CD14-positive monocyte (primary cell): Measurements from ENCODE around the gene GRXCR2. TPM values are rescaled to one million over a fixed set of nuclear protein-coding genes. Genes with fewer than 3 reads are reported as not detected.
A peak's percentile ranks its signal among the peaks of the same experiment; 100 is the strongest.

Experiments
- DNase-seq, 3 donors: peaks; one replicate each; pipeline ENCODE4 v3.0.0-alpha.2; 2011 to 2022
- H2AFZ ChIP-seq: 2 replicates; pipeline ENCODE4 v1.6.0; 2012; ENCODE audit warnings: mild to moderate bottlenecking, low read depth, low read length, inconsistent platforms; ENCODE audit not compliant: insufficient read depth, poor library complexity, severe bottlenecking
- H3K27ac ChIP-seq, 2 donors: 1 replicate in 1 of 2; 2 replicates in 1 of 2; pipeline ENCODE4 v1.5.1; 2012 to 2013; ENCODE audit warnings: low read length in 2 of 2, control low read depth in 1 of 2, inconsistent platforms in 1 of 2, low read depth in 1 of 2, mild to moderate bottlenecking in 1 of 2
- H3K27me3 ChIP-seq, 2 donors: one replicate each; pipeline versions ENCODE4 v1.6.0 to v1.6.1; 2011 to 2013; ENCODE audit warnings: low read length in 2 of 2; ENCODE audit not compliant: control insufficient read depth in 2 of 2, insufficient read depth in 2 of 2
- H3K36me3 ChIP-seq, 2 donors: replicated peaks in 1 of 2; 1 replicate in 1 of 2; 2 replicates in 1 of 2; pipeline versions ENCODE4 v1.5.1 to v1.6.1; 2012 to 2013; ENCODE audit warnings: low read length in 2 of 2, control low read depth in 1 of 2, inconsistent platforms in 1 of 2, mild to moderate bottlenecking in 1 of 2; ENCODE audit not compliant: insufficient read depth in 2 of 2, control insufficient read depth in 1 of 2
- H3K4me1 ChIP-seq, 2 donors: 1 replicate in 1 of 2; 2 replicates in 1 of 2; pipeline versions ENCODE4 v1.5.1 to v1.6.1; 2012 to 2013; ENCODE audit warnings: low read length in 2 of 2, control low read depth in 1 of 2, inconsistent platforms in 1 of 2, mild to moderate bottlenecking in 1 of 2, moderate library complexity in 1 of 2; ENCODE audit not compliant: insufficient read depth in 2 of 2, control insufficient read depth in 1 of 2
- H3K4me2 ChIP-seq: replicated peaks from 2 replicates; pipeline ENCODE3; 2012; ENCODE audit warnings: low read length, moderate library complexity, mild to moderate bottlenecking; ENCODE audit not compliant: poor library complexity, severe bottlenecking; ENCODE audit errors: extremely low read depth
- H3K4me3 ChIP-seq, 3 experiments: fragments of 200-600 bp in 1 of 3; sonication (generic) in 1 of 3; replicated peaks in 1 of 3; 1 replicate in 2 of 3; 2 replicates in 1 of 3; pipeline ENCODE4 v1.5.1; 2011 to 2013; ENCODE audit warnings: low read length in 3 of 3, mild to moderate bottlenecking in 3 of 3, control low read depth in 2 of 3, low read depth in 2 of 3, inconsistent platforms in 1 of 3, moderate library complexity in 1 of 3
- H3K79me2 ChIP-seq: 2 replicates; pipeline ENCODE4 v1.6.0; 2012; ENCODE audit warnings: mild to moderate bottlenecking, control low read depth, inconsistent platforms, low read length, moderate library complexity; ENCODE audit not compliant: insufficient read depth
- H3K9ac ChIP-seq: 2 replicates; pipeline ENCODE4 v1.6.0; 2017; ENCODE audit warnings: low read length, mild to moderate bottlenecking; ENCODE audit not compliant: insufficient read depth, poor library complexity, severe bottlenecking
- H3K9me3 ChIP-seq, 2 donors: replicated peaks in 1 of 2; 1 replicate in 1 of 2; 2 replicates in 1 of 2; pipeline versions ENCODE4 v1.5.1 to v1.6.1; 2012 to 2013; ENCODE audit warnings: low read length in 2 of 2, control low read depth in 1 of 2; ENCODE audit not compliant: control insufficient read depth in 1 of 2, insufficient read depth in 1 of 2
- H4K20me1 ChIP-seq: 2 replicates; pipeline ENCODE4 v1.6.0; 2012; ENCODE audit warnings: mild to moderate bottlenecking, low read length, control low read depth, moderate library complexity; ENCODE audit not compliant: insufficient read depth
- H3K27ac Mint-ChIP-seq, 7 donors: one replicate each; pipeline ENCODE4 v1.8.0; 2020; ENCODE audit warnings: mild to moderate bottlenecking in 7 of 7, mixed read lengths in 7 of 7, moderate library complexity in 6 of 7, inconsistent platforms in 2 of 7
- H3K27me3 Mint-ChIP-seq, 3 donors: one replicate each; pipeline ENCODE4 v1.8.0; 2021 to 2022; ENCODE audit warnings: low read depth in 3 of 3, mild to moderate bottlenecking in 3 of 3, mixed read lengths in 3 of 3, moderate library complexity in 3 of 3, inconsistent platforms in 1 of 3
- H3K36me3 Mint-ChIP-seq, 2 donors: one replicate each; pipeline ENCODE4 v1.8.0; 2020; ENCODE audit warnings: mixed read lengths in 2 of 2, inconsistent platforms in 1 of 2, mild to moderate bottlenecking in 1 of 2
- H3K4me1 Mint-ChIP-seq: one replicate; pipeline ENCODE4 v1.8.0; 2020; ENCODE audit warnings: mild to moderate bottlenecking, mixed read lengths
- H3K4me3 Mint-ChIP-seq, 2 donors: one replicate each; pipeline ENCODE4 v1.8.0; 2020; ENCODE audit warnings: mild to moderate bottlenecking in 2 of 2, mixed read lengths in 2 of 2, moderate library complexity in 1 of 2
- H3K9me3 Mint-ChIP-seq, 7 donors: one replicate each; pipeline ENCODE4 v1.8.0; 2020 to 2022; ENCODE audit warnings: mixed read lengths in 7 of 7, mild to moderate bottlenecking in 6 of 7, moderate library complexity in 6 of 7, inconsistent platforms in 2 of 7
- CTCF ChIP-seq: fragments of 200-600 bp; IDR thresholded peaks from one replicate; pipeline ENCODE4 v1.8.0; 2022; ENCODE audit warnings: antibody characterized with exemption, mild to moderate bottlenecking
- WGBS: methylation state at CpG from one replicate; pipeline ENCODE4 v1.1.5; 2013; ENCODE audit warnings: missing lambda C conversion rate; ENCODE audit not compliant: insufficient coverage; 5-methylcytosine and 5-hydroxymethylcytosine counted together
- intact Hi-C, 2 donors: fragments of 100-400 bp; cut with micrococcal nuclease; formaldehyde crosslinking; loops; one replicate each; pipeline versions ENCODE4 v1.15.0 to v1.15.1; 2023
- polyA plus RNA-seq, 3 donors: library from polyadenylated mRNA; depleted of rRNA in 1 of 3; unstranded in 2 of 3; stranded (reverse) in 1 of 3; fragments of 300-500 nt in 2 of 3; fragments of >200 nt in 1 of 3; fragmentation: Illumina TruSeq in 2 of 3; gene quantifications; 1 replicate in 2 of 3; 2 replicates in 1 of 3; pipeline ENCODE4 v1.2.3, GENCODE V29; 2012 to 2021

The GRXCR2 gene
- polyA plus RNA-seq, 3 donors = not detected

- H3K4me3 ChIP-seq = no peak overlapping the region
- Mint-ChIP-seq H3K9me3 (peaks cover 0 to 2% (median 0%) of the 10 kb centered on the region in 7 donors), H3K4me3 (no peak overlapping the region), H3K4me1 (peaks cover 9% of the 10 kb centered on the region), H3K36me3 (no peaks in the 10 kb centered on the region), H3K27ac (peak overlapping the region in 1 of 7 donors; percentile 10), H3K27me3 (peaks cover 4 to 8% (median 7%) of the 10 kb centered on the region in 3 donors)
- no peaks in the 10 kb centered on the region for H3K79me2 ChIP-seq
- no peak for TF ChIP-seq CTCF
- H3K4me2 ChIP-seq = no peak overlapping the region
- H3K9ac ChIP-seq = no peak overlapping the region
- DNase-seq = peak in 2 of 3 donors; percentile 5 to 51
- no peaks in the 10 kb centered on the region for H3K36me3 ChIP-seq
- H3K9me3 ChIP-seq = no peaks in the 10 kb centered on the region
- no peak overlapping the region for H3K27ac ChIP-seq
- no peaks in the 10 kb centered on the region for H4K20me1 ChIP-seq
- no peaks in the 10 kb centered on the region for H3K27me3 ChIP-seq
- intact Hi-C loops = no loop called here
- WGBS = no CpG with 5 or more reads among the region's 2 CpGs
- no peak overlapping the region for H2AFZ ChIP-seq
- H3K4me1 ChIP-seq = peaks cover 7 to 9% of the 10 kb centered on the region in 2 donors
These were observed 18.1 kb downstream of the GRXCR2 start for GRCh38 chr5:145854651-145855258.

DNA sequence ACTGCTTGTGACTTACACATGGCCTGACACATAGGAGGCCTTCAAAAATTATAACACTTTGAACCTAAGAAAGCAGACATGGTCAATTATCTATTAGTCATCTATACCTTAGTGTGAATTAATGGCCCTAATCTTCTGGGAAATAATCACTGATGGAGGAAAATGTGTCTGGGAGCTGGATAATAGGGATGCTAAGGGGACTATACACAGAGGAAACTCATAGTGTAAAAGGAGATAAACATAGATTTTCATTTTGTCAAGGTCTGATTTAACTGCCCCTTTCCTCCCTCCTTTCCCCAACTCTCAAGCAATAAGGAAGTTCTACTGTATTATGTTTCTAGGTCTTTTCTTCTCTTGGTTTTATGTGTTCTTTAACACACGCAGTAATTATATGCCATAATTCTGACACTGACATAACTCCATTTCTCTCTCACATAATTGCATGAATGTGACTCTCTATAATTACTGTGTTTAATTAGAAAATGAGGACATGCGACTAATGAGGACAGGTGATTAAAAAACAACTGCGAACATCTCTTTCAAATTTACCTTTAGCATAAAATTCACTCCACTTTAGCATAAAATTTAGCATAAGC, 18.9 kb downstream of the GRXCR2 start:
- H3K27ac ChIP-seq = no peak overlapping the region
- H3K27me3 ChIP-seq = no peaks in the 10 kb centered on the region
- no peak overlapping the region for H3K9ac ChIP-seq
- no peak overlapping the region for H3K27ac Mint-ChIP-seq
- H3K4me1 Mint-ChIP-seq = peaks cover 9% of the 10 kb centered on the region
- peaks cover 0 to 2% (median 0%) of the 10 kb centered on the region in 7 donors for H3K9me3 Mint-ChIP-seq
- H2AFZ ChIP-seq = no peak overlapping the region
- TF ChIP-seq CTCF = no peak
- H3K4me3 ChIP-seq = no peak overlapping the region
- no peaks in the 10 kb centered on the region for H3K79me2 ChIP-seq
- no peaks in the 10 kb centered on the region for H3K36me3 Mint-ChIP-seq
- DNase-seq = no peak
- H3K27me3 Mint-ChIP-seq = peaks cover 4 to 8% (median 7%) of the 10 kb centered on the region in 3 donors
- WGBS = no CpG with 5 or more reads among the region's 3 CpGs
- H3K4me2 ChIP-seq = no peak overlapping the region
- H4K20me1 ChIP-seq = no peaks in the 10 kb centered on the region
- no peaks in the 10 kb centered on the region for H3K36me3 ChIP-seq
- no peak overlapping the region for H3K4me3 Mint-ChIP-seq
- intact Hi-C loops = no loop called here
- H3K9me3 ChIP-seq = no peaks in the 10 kb centered on the region
- H3K4me1 ChIP-seq = peaks cover 7 to 9% of the 10 kb centered on the region in 2 donors
